PC-9 (cell line): ENCODE results near the gene TCF12. TPM values are rescaled to one million over a fixed set of nuclear protein-coding genes. Genes with fewer than 3 reads are reported as not detected.

ENCODE experiments used
- BruUV-seq: library from RNA; stranded (reverse); fragments of 400-500 nt; replicated peaks from 2 replicates; lab custom pipeline; 2021; lab: Mats Ljungman, UMichigan
- CTCF ChIA-PET: fragments of 300-600 bp; sonication (Branson Sonifier 250); formaldehyde crosslinking; loops from one replicate; lab custom pipeline; 2022; ENCODE audit warnings: antibody characterized with exemption; lab: Charles Lee
- POLR2A ChIA-PET: fragments of 300-600 bp; sonication (Branson Sonifier 250); formaldehyde crosslinking; loops from one replicate; lab custom pipeline; 2022; ENCODE audit warnings: antibody characterized with exemption; ENCODE audit not compliant: unreplicated experiment; lab: Charles Lee
- DNase-seq, 2 experiments: peaks; one replicate each; pipeline versions ENCODE4 v3.0.0 to v3.0.0-alpha.2; 2015 to 2022; ENCODE audit warnings: mixed read lengths in 1 of 2
- H2AFZ ChIP-seq: fragments of 200-600 bp; sonication (generic); 2 replicates; pipeline ENCODE4 v1.8.1; 2017; ENCODE audit warnings: antibody characterized with exemption
- H3F3A ChIP-seq: fragments of 200-600 bp; sonication (generic); 2 replicates; pipeline ENCODE4 v1.8.1; 2017; ENCODE audit warnings: antibody characterized with exemption, mild to moderate bottlenecking, low read depth; ENCODE audit not compliant: insufficient read depth
- H3K27ac ChIP-seq: fragments of 200-600 bp; sonication (generic); 2 replicates; pipeline ENCODE4 v1.6.1; 2016; ENCODE audit warnings: mixed run types
- H3K27me3 ChIP-seq: fragments of 200-600 bp; sonication (generic); 2 replicates; pipeline ENCODE4 v1.6.1; 2016; ENCODE audit warnings: low read depth, mixed run types; ENCODE audit not compliant: insufficient read depth
- H3K36me3 ChIP-seq: fragments of 200-600 bp; sonication (generic); 2 replicates; pipeline ENCODE4 v1.6.1; 2016; ENCODE audit warnings: low read depth, mixed run types
- H3K4me1 ChIP-seq: fragments of 200-600 bp; sonication (generic); replicated peaks from 2 replicates; pipeline ENCODE4 v1.6.1; 2016; ENCODE audit warnings: mixed run types; ENCODE audit not compliant: insufficient read depth
- H3K4me2 ChIP-seq: fragments of 200-600 bp; sonication (generic); 2 replicates; pipeline ENCODE4 v1.6.1; 2017; ENCODE audit warnings: mixed run types
- H3K4me3 ChIP-seq: fragments of 200-600 bp; sonication (generic); 2 replicates; pipeline ENCODE4 v1.6.1; 2016; ENCODE audit warnings: mixed run types
- H3K79me2 ChIP-seq: fragments of 200-600 bp; sonication (generic); 2 replicates; pipeline ENCODE4 v1.6.1; 2017; ENCODE audit warnings: low read depth, mixed run types
- H3K9me2 ChIP-seq: fragments of 200-600 bp; sonication (generic); 2 replicates; pipeline ENCODE4 v1.8.1; 2017; ENCODE audit warnings: mild to moderate bottlenecking; ENCODE audit not compliant: insufficient read depth
- H3K9me3 ChIP-seq: fragments of 200-600 bp; sonication (generic); 2 replicates; pipeline ENCODE4 v1.8.1; 2016; ENCODE audit warnings: low read depth; ENCODE audit not compliant: insufficient read depth
- H4K20me1 ChIP-seq: fragments of 200-600 bp; sonication (generic); 2 replicates; pipeline ENCODE4 v1.8.1; 2017; ENCODE audit not compliant: insufficient read depth
- EZH2 ChIP-seq: fragments of 200-600 bp; sonication (generic); IDR thresholded peaks from 2 replicates; pipeline ENCODE4 v1.8.0; 2017; ENCODE audit warnings: antibody characterized with exemption, low read depth
- intact Hi-C: fragments of 100-400 bp; cut with micrococcal nuclease; formaldehyde crosslinking; loops from one replicate; pipeline ENCODE4 v1.10.0; 2022; ENCODE audit not compliant: unreplicated experiment
- total RNA-seq: library from RNA; stranded (reverse); gene quantifications from 2 replicates; pipeline ENCODE4 v1.2.3, GENCODE V29; 2021
- TF ChIP-seq, protein P1 (sequence below): fragments of 200-600 bp; sonication (generic); conservative IDR thresholded peaks from 2 replicates; pipeline ENCODE4 v1.6.1; 2017; ENCODE audit warnings: mixed run types, antibody characterized with exemption, mild to moderate bottlenecking, moderate library complexity

TCF12 gene
- total RNA-seq, 1 experiment from 2014 or later: 60.1 TPM

DNA sequence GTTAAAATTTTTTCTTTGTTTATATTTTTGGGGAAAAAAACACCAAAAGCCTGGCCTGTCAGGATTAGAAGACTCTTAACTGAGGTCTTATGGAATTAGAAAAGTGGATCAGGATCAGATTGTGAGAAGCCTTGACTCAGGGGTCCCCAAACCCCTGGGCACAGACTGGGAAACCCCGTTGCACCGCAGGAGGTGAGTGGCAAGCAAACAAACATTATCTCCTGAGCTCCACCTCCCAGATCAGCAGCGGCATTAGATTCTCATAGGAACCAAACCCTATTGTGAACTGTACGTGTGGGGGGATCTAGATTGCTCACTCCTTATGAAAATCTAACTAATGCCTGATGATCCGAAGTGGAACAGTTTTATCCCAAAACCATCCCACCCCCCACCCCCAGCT lies 117.2 kb downstream of the TCF12 start:
- Histone ChIP-seq H3K36me3 (no peaks in the 10 kb centered on the region), H2AFZ (no peak overlapping the region), H3K4me1 (no peaks in the 10 kb centered on the region), H3K4me2 (no peak overlapping the region), H3K9me3 (no peaks in the 10 kb centered on the region), H3K9me2 (no peaks in the 10 kb centered on the region), H3K27ac (no peak overlapping the region), H3K79me2 (peaks cover 6% of the 10 kb centered on the region; the same call in 1 of the 2 replicates), H4K20me1 (no peaks in the 10 kb centered on the region), H3F3A (no peaks in the 10 kb centered on the region), H3K27me3 (no peaks in the 10 kb centered on the region), H3K4me3 (no peak overlapping the region)
- no peak for TF ChIP-seq EZH2
- TF ChIP-seq, protein P1, sequence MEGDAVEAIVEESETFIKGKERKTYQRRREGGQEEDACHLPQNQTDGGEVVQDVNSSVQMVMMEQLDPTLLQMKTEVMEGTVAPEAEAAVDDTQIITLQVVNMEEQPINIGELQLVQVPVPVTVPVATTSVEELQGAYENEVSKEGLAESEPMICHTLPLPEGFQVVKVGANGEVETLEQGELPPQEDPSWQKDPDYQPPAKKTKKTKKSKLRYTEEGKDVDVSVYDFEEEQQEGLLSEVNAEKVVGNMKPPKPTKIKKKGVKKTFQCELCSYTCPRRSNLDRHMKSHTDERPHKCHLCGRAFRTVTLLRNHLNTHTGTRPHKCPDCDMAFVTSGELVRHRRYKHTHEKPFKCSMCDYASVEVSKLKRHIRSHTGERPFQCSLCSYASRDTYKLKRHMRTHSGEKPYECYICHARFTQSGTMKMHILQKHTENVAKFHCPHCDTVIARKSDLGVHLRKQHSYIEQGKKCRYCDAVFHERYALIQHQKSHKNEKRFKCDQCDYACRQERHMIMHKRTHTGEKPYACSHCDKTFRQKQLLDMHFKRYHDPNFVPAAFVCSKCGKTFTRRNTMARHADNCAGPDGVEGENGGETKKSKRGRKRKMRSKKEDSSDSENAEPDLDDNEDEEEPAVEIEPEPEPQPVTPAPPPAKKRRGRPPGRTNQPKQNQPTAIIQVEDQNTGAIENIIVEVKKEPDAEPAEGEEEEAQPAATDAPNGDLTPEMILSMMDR: no peak
- DNase-seq: no peak
- ChIA-PET CTCF (no interaction called here), POLR2A (no interaction called here)
- intact Hi-C loops: no loop called here
- BruUV-seq: no TSS peak

DNA sequence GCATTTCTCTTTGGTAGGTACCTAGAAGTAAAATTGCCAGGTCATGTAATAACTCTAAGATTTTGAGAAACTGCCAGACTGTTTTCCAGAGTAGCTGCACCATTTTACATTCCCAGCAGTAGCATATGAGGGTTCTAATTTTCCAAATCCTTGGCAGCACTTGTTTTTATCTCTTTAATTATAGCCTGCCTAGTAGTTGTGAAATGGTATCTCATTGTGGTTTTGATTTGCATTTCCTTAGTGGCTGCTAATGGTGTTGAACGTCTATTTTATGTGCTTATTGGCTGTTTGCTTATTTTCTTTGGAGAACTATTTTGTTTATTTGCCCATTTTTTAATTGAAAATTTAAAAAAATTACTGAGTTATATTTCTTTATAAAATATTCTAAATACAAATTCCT lies 117.9 kb downstream of the TCF12 start:
- no peak overlapping the region for H2AFZ ChIP-seq
- TF ChIP-seq EZH2: no peak
- TF ChIP-seq, protein P1: no peak
- H4K20me1 ChIP-seq: no peaks in the 10 kb centered on the region
- H3K27ac ChIP-seq: no peak overlapping the region
- H3K4me1 ChIP-seq: no peaks in the 10 kb centered on the region
- no peaks in the 10 kb centered on the region for H3K9me2 ChIP-seq
- BruUV-seq: no TSS peak
- H3K4me3 ChIP-seq: no peak overlapping the region
- ChIA-PET POLR2A (no interaction called here), CTCF (no interaction called here)
- intact Hi-C loops: no loop called here
- H3F3A ChIP-seq: no peaks in the 10 kb centered on the region
- H3K9me3 ChIP-seq: no peaks in the 10 kb centered on the region
- DNase-seq: no peak
- no peaks in the 10 kb centered on the region for H3K36me3 ChIP-seq
- no peak overlapping the region for H3K4me2 ChIP-seq
- H3K27me3 ChIP-seq: no peaks in the 10 kb centered on the region
- no peaks in the 10 kb centered on the region for H3K79me2 ChIP-seq

DNA sequence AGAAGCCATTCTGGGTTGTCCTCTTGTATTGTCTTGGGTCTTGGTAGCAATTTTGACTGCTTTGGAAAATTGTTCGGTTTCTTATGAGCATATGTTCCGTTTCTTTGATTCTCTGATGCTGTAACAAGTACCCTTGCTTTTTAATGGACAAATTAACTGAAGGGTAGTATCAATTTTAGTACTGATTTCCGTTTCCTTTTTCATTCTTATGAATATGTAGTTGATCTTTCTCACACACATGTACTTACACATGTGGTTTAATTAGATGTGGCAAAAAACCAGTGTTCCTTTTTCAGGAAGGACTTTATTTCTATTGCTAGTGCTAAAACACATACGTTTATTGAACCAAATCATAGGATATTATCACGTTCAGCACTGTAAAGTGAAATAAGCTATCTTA lies 119.1 kb downstream of the TCF12 start:
- Histone ChIP-seq H3K9me3 (no peaks in the 10 kb centered on the region), H3F3A (no peaks in the 10 kb centered on the region), H4K20me1 (no peaks in the 10 kb centered on the region), H3K4me2 (no peak overlapping the region), H3K4me1 (no peaks in the 10 kb centered on the region), H3K4me3 (no peak overlapping the region), H3K36me3 (no peaks in the 10 kb centered on the region), H3K9me2 (no peaks in the 10 kb centered on the region), H3K79me2 (no peaks in the 10 kb centered on the region), H3K27ac (no peak overlapping the region), H2AFZ (no peak overlapping the region), H3K27me3 (no peaks in the 10 kb centered on the region)
- ChIA-PET CTCF (no interaction called here), POLR2A (no interaction called here)
- TF ChIP-seq EZH2: no peak
- TF ChIP-seq, protein P1: no peak
- BruUV-seq: no TSS peak
- DNase-seq: no peak
- intact Hi-C loops: no loop called here
